Thyroid gland (tissue), 4 donors: ENCODE measurements around the gene BCL2. TPM values are rescaled to one million over a fixed set of nuclear protein-coding genes. Genes with fewer than 3 reads are reported as not detected.

ENCODE experiments used
- DNase-seq, 2 donors: peaks; one replicate each; pipeline ENCODE4 v3.0.0-alpha.2; 2019
- H3K27ac ChIP-seq, 3 donors: fragments of 200-600 bp; sonication (generic); 1 replicate in 2 of 3; 2 replicates in 1 of 3; pipeline ENCODE4 v1.5.1; 2016 to 2019; ENCODE audit warnings: mild to moderate bottlenecking in 1 of 3, moderate library complexity in 1 of 3
- H3K27me3 ChIP-seq: fragments of 200-600 bp; sonication (generic); one replicate; pipeline ENCODE4 v1.5.1; 2019
- H3K36me3 ChIP-seq, 2 donors: fragments of 200-600 bp; sonication (generic); one replicate each; pipeline ENCODE4 v1.5.1; 2016 to 2019
- H3K4me1 ChIP-seq, 2 donors: fragments of 200-600 bp; sonication (generic); one replicate each; pipeline ENCODE4 v1.5.1; 2017 to 2019
- H3K4me3 ChIP-seq, 3 donors: fragments of 200-600 bp; sonication (generic); replicated peaks in 1 of 3; 1 replicate in 2 of 3; 2 replicates in 1 of 3; pipeline ENCODE4 v1.5.1; 2016; ENCODE audit warnings: mild to moderate bottlenecking in 1 of 3
- H3K9me3 ChIP-seq: fragments of 200-600 bp; sonication (generic); one replicate; pipeline ENCODE4 v1.5.1; 2017
- POLR2A ChIP-seq, 2 donors: fragments of 450-650 bp; IDR thresholded peaks; one replicate each; pipeline ENCODE4 v1.6.1; 2017; ENCODE audit warnings: antibody characterized with exemption in 2 of 2, mild to moderate bottlenecking in 2 of 2, moderate library complexity in 1 of 2
- WGBS, 2 donors: methylation state at CpG; one replicate each; pipeline ENCODE4 v1.1.5; 2017; 5-methylcytosine and 5-hydroxymethylcytosine counted together
- intact Hi-C: fragments of 100-400 bp; cut with DNase I; formaldehyde crosslinking; loops from one replicate; pipeline ENCODE4 v1.15.1; 2023
- total RNA-seq, 4 donors: library from RNA; depleted of rRNA; stranded (reverse); fragments of >200 nt; gene quantifications; one replicate each; pipeline ENCODE4 v1.2.3, GENCODE V29; 2016
- TF ChIP-seq, protein P1 (sequence below), 6 experiments: fragments of 200-600 bp in 3 of 6; fragments of 450-650 bp in 3 of 6; sonication (generic) in 3 of 6; IDR thresholded peaks; one replicate each; pipeline ENCODE4 v1.5.1; 2016 to 2019; ENCODE audit warnings: antibody characterized with exemption in 6 of 6, mild to moderate bottlenecking in 2 of 6, inconsistent platforms in 1 of 6, moderate library complexity in 1 of 6

The BCL2 gene
- total RNA-seq, 4 donors from 2014 or later: 108 to 163 (median 115) TPM

DNA sequence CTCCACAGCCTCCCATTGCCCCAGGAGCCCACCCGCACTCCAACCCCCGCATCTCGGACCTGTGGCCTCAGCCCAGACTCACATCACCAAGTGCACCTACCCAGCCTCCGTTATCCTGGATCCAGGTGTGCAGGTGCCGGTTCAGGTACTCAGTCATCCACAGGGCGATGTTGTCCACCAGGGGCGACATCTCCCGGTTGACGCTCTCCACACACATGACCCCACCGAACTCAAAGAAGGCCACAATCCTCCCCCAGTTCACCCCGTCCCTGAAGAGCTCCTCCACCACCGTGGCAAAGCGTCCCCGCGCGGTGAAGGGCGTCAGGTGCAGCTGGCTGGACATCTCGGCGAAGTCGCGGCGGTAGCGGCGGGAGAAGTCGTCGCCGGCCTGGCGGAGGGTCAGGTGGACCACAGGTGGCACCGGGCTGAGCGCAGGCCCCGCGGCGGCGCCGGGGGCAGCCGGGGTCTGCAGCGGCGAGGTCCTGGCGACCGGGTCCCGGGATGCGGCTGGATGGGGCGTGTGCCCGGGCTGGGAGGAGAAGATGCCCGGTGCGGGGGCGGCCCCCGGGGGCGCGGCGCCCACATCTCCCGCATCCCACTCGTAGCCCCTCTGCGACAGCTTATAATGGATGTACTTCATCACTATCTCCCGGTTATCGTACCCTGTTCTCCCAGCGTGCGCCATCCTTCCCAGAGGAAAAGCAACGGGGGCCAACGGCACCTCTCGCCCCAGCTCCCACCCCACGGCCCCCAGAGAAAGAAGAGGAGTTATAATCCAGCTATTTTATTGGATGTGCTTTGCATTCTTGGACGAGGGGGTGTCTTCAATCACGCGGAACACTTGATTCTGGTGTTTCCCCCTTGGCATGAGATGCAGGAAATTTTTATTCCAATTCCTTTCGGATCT lies 1.3 kb downstream of the BCL2 start:
- H3K4me3 ChIP-seq: peak overlapping the region; percentile 28 to 81 (median 47)
- no peaks in the 10 kb centered on the region for H3K36me3 ChIP-seq
- no peaks in the 10 kb centered on the region for H3K9me3 ChIP-seq
- 2 to 3% methylated on average over 28 to 33 of the region's 66 CpGs for WGBS, 2 donors
- peak overlapping the region; percentile 65 to 88 (median 86) for H3K27ac ChIP-seq
- intact Hi-C loops: loop anchor here (5.0 kb wide), 1 partner anchor 186 kb away; no protein-coding TSS in a partner anchor
- peak in 1 of 2 donors; percentile 59 for TF ChIP-seq POLR2A (IDR thresholded peaks at IDR 0.05)
- TF ChIP-seq, protein P1, sequence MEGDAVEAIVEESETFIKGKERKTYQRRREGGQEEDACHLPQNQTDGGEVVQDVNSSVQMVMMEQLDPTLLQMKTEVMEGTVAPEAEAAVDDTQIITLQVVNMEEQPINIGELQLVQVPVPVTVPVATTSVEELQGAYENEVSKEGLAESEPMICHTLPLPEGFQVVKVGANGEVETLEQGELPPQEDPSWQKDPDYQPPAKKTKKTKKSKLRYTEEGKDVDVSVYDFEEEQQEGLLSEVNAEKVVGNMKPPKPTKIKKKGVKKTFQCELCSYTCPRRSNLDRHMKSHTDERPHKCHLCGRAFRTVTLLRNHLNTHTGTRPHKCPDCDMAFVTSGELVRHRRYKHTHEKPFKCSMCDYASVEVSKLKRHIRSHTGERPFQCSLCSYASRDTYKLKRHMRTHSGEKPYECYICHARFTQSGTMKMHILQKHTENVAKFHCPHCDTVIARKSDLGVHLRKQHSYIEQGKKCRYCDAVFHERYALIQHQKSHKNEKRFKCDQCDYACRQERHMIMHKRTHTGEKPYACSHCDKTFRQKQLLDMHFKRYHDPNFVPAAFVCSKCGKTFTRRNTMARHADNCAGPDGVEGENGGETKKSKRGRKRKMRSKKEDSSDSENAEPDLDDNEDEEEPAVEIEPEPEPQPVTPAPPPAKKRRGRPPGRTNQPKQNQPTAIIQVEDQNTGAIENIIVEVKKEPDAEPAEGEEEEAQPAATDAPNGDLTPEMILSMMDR (IDR thresholded peaks at IDR 0.05): peak; percentile 88 to 98 (median 96)
- H3K4me1 ChIP-seq: peaks cover 12 to 30% of the 10 kb centered on the region in 2 donors
- H3K27me3 ChIP-seq: no peaks in the 10 kb centered on the region
- peak; percentile 91 to 93 for DNase-seq

DNA sequence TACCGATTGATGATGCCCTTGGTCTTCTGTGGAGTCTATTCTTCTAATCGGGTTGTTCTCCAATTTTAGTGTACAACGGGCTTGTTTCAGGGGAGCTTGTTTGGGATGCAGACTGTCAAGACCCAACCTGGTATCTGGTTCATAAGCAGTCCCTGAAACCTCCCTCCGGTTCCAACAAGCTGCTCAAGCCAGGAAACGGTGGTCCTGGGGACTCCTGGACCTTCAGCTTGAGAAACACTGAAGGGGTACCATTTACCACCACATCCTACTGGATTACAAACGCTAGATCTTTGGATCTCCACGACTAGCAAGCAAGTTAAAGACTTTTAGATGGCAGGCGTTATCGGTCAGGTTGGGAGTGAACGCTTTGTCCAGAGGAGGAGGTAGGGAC lies 2.0 kb downstream of the BCL2 start:
- intact Hi-C loops: loop anchor here (5.0 kb wide), 1 partner anchor 185 kb away; no protein-coding TSS in a partner anchor
- H3K36me3 ChIP-seq: no peaks in the 10 kb centered on the region
- no peak for DNase-seq
- peaks cover 15 to 27% of the 10 kb centered on the region in 2 donors for H3K4me1 ChIP-seq
- TF ChIP-seq, protein P1 (IDR thresholded peaks at IDR 0.05): no peak
- TF ChIP-seq POLR2A (IDR thresholded peaks at IDR 0.05): no peak
- no peaks in the 10 kb centered on the region for H3K27me3 ChIP-seq
- peak overlapping the region; percentile 65 to 88 (median 86) for H3K27ac ChIP-seq
- peak overlapping the region; percentile 28 to 81 (median 47) for H3K4me3 ChIP-seq
- H3K9me3 ChIP-seq: no peaks in the 10 kb centered on the region
- 27 to 32% methylated on average over 10 of the region's 10 CpGs for WGBS, 2 donors

DNA sequence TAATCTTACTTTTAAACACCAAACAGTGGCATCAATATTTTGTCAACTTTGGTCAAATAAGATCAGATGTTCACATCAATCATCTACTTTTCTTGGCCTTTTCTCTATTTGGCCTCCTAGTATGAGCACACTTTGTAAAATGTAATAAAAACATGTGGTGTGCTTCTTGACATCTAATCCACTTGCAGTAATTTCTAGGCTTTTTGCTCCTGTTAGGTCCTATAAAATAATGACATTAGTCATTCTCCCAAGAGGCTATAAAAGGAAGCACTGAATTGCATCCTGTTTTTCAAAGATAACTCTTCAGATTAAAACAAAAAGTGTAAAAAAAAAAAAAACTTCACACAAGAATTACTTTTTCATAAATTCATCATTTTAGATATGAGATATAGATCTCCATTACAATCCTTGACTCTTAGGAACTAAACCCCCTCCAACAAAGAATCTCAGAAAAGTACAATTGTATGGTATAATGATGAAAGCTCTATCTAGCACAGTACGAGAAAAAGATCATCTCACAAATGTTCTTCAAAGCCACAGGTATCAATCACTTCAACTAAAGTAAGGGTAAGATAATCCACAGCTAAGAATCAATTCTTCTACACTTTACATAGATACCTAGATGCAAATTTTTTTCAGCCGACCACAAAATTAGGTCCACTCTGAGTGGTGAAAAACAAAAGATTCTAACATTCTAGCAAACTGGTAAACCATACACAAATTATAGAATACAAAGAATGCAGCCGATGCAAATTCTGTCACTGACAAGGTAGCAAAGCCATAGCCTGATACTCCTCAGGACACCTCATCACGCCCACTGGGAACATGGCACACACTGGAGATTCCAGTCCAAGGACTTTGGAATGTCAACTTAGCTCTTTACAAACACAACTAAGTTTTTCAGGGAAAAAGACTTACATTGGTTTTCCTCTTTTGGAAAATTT lies 2.7 kb downstream of the BCL2 start:
- intact Hi-C loops: loop anchor here (5.0 kb wide), 1 partner anchor 185 kb away; no protein-coding TSS in a partner anchor
- Histone ChIP-seq H3K9me3 (no peaks in the 10 kb centered on the region), H3K36me3 (no peaks in the 10 kb centered on the region), H3K4me3 (peak overlapping the region in 2 of 3 donors; percentile 28 to 81), H3K4me1 (peaks cover 16 to 25% of the 10 kb centered on the region in 2 donors), H3K27me3 (no peaks in the 10 kb centered on the region), H3K27ac (peak overlapping the region; percentile 65 to 88 (median 86))
- peak; percentile 38 to 48 for DNase-seq
- TF ChIP-seq, protein P1 (IDR thresholded peaks at IDR 0.05): no peak
- TF ChIP-seq POLR2A (IDR thresholded peaks at IDR 0.05): no peak
- WGBS, 2 donors: 30 to 43% methylated on average over 4 of the region's 4 CpGs

DNA sequence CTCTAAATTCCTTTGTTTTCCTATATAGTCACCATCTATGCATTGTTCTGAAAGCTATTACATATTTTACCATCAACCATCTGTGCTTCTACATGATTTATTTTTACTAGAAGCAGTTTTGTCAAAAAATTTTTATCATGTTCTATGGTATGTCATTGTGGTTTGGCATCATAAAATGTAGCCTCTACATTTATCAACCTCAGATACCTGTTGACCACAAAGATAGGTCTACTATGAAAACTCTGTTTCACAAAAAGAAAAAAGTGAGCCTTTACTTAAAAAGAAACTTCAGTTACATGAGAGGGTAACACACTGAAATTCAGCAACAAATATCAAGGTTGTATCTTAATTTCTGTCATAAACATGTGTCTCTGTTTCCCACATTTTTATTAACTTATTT lies 3.7 kb downstream of the BCL2 start:
- H3K27ac ChIP-seq: peak overlapping the region; percentile 7 to 44 (median 38)
- no peak for TF ChIP-seq POLR2A (IDR thresholded peaks at IDR 0.05)
- TF ChIP-seq, protein P1 (IDR thresholded peaks at IDR 0.05): no peak
- H3K27me3 ChIP-seq: no peaks in the 10 kb centered on the region
- peak overlapping the region in 1 of 3 donors; percentile 4 for H3K4me3 ChIP-seq
- intact Hi-C loops: loop anchor here (5.0 kb wide), 1 partner anchor 184 kb away; no protein-coding TSS in a partner anchor
- peaks cover 24 to 25% of the 10 kb centered on the region in 2 donors for H3K4me1 ChIP-seq
- DNase-seq: no peak
- H3K36me3 ChIP-seq: no peaks in the 10 kb centered on the region
- H3K9me3 ChIP-seq: no peaks in the 10 kb centered on the region
